Posterior vena cava (tissue), 2 donors: Measurements from ENCODE around the gene TGFA. TPM values are rescaled to one million over a fixed set of nuclear protein-coding genes. Genes with fewer than 3 reads are reported as not detected.

Experiments used
- total RNA-seq, 2 donors: library from RNA; stranded (reverse); fragmentation: NEBNext Ultra II Directional; extraction: Animal tissue kit (Norgen Biotek cat#: 25700); gene quantifications; one replicate each; pipeline ENCODE4 v1.2.1, GENCODE V29; 2021
- donor health status: DM: yes; HTN: yes; CAD: no.
- donor health status: DM: yes; HTN: yes; CAD: no.

Gene TGFA
- total RNA-seq, 2 donors from 2014 or later: 0.71 to 1.4 TPM

Other genes starting within 250 kb of the TGFA start
- 1 to 10 TPM; 3.0 to 5.2 TPM for gene ADD2, start 214.4 kb upstream of the TGFA start, total RNA-seq
- not detected for gene FIGLA, start 236.8 kb upstream of the TGFA start, total RNA-seq